Astrocyte of the spinal cord (primary cell): ENCODE results near the gene ZNF277.
A peak's percentile ranks its signal among the peaks of the same experiment; 100 is the strongest.

Source experiments
- DNase-seq: peaks from one replicate; pipeline ENCODE4 v3.0.0; 2011; ENCODE audit warnings: low read depth, low spot score
- H3K4me3 ChIP-seq: 2 replicates; pipeline ENCODE4 v1.5.1; 2011; ENCODE audit warnings: low read depth, mild to moderate bottlenecking, low read length, moderate library complexity
- CTCF ChIP-seq: IDR thresholded peaks from 2 replicates; pipeline ENCODE4 v1.5.1; 2012; ENCODE audit warnings: low read depth, mild to moderate bottlenecking, low read length, inconsistent platforms
- in situ Hi-C: cut with HindIII; loops from 2 replicates; pipeline ENCODE4 v1.10.0; 2017; ENCODE audit warnings: low sequenced_read_pairs

ZNF277 gene

GRCh38 chr7:112262855-112263487 is 56.5 kb downstream of the ZNF277 start:
- no peak for DNase-seq
- no peak overlapping the region for H3K4me3 ChIP-seq
- in situ Hi-C loops, result no loop called here
- no peak for TF ChIP-seq CTCF

- no peak overlapping the region for H3K4me3 ChIP-seq
- in situ Hi-C loops, result no loop called here
- DNase-seq, result no peak
- TF ChIP-seq CTCF, result no peak
These were observed 57.0 kb downstream of the ZNF277 start for GRCh38 chr7:112263519-112263918.

- no peak for TF ChIP-seq CTCF
- no peak for DNase-seq
- H3K4me3 ChIP-seq, result no peak overlapping the region
- in situ Hi-C loops, result no loop called here
These were observed 59.6 kb downstream of the ZNF277 start for GRCh38 chr7:112266141-112266540.

GRCh38 chr7:112266595-112267270 is 60.2 kb downstream of the ZNF277 start:
- in situ Hi-C loops, result no loop called here
- no peak overlapping the region for H3K4me3 ChIP-seq
- peak; percentile 54 for DNase-seq
- TF ChIP-seq CTCF, result no peak

- DNase-seq, result no peak
- H3K4me3 ChIP-seq, result no peak overlapping the region
- TF ChIP-seq CTCF, result no peak
- in situ Hi-C loops, result no loop called here
These were observed 61.6 kb downstream of the ZNF277 start for GRCh38 chr7:112267944-112268691.

- no peak overlapping the region for H3K4me3 ChIP-seq
- no peak for TF ChIP-seq CTCF
- DNase-seq, result no peak
- in situ Hi-C loops, result no loop called here
These were observed 64.7 kb downstream of the ZNF277 start for GRCh38 chr7:112271162-112271561.
